ENCODE data around the gene TMEFF2. TPM values are rescaled to one million over a fixed set of nuclear protein-coding genes. Genes with fewer than 3 reads are reported as not detected.

The TMEFF2 gene
- total and polyA plus RNA-seq, 2 of the 8 experiments (the other 6 are each of a cell fraction or from before 2014, with no cell fraction given): 0.91 to 3.7 TPM

DNA sequence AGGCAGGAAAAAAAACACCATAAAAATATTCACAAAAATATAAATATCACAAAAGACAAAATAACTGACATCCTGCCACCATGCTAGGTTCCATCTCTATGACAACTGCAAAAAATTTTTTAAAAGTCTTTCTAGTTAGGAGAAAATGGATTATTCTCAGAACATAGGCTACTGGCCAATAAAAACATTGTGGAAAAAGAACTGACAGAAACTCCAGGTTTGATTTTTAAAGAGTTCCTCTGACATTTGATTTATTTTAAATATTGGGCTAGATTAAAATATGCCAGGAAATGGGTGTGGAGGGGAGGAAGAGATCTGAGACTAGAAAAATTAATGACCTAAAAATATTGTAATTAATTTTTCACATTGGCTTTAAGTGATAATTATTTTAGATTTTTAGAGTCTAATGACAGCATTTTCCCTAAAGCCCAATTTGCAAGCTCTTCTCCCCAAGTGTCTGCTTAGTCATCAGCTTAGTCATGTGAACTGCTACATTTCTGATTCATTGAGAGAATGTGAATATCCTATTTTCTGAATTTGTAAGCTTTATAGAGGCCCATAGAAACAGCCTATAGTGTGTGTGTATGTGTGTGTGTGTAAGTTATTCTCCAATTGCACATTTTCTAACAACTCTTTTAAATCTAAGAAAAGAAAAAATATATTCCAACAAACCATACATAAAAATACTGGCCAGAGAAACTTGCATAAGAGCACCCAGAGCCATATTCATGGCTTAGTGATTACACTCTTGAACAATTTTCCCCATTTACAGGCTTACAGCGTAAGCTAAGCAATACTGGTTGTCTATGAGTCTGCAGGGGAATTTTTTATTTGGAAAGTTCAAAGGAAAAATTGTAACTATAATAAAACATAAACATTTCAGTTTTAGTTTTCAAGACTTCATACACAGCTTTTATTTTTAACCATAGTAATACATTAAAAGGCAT is 48.4 kb downstream of the TMEFF2 start (continued):
- no peak for TF ChIP-seq POLR2A (IDR thresholded peaks at IDR 0.05; ENCODE audit: control extremely low read depth in 1 of 2, low read depth in 2 of 2, low read length in 2 of 2)

Measured in H1 (cell line).